Fibroblast of the aortic adventitia (primary cell): ENCODE measurements around the gene CLDND1. TPM values are rescaled to one million over a fixed set of nuclear protein-coding genes. Genes with fewer than 3 reads are reported as not detected.

ENCODE experiments used
- DNase-seq: peaks from one replicate; pipeline ENCODE4 v3.0.0-alpha.2; 2010; ENCODE audit warnings: low read depth
- H3K4me3 ChIP-seq: 2 replicates; pipeline ENCODE4 v1.5.1; 2011; ENCODE audit warnings: low read depth, mild to moderate bottlenecking, control low read depth, low read length, moderate library complexity
- CTCF ChIP-seq: IDR thresholded peaks from 2 replicates; pipeline ENCODE4 v1.5.1; 2011; ENCODE audit warnings: mild to moderate bottlenecking, low read length, control low read depth, inconsistent platforms; ENCODE audit not compliant: insufficient read depth
- total RNA-seq: library from RNA; depleted of rRNA; stranded (reverse); fragments of >200 nt; gene quantifications from 2 replicates; pipeline ENCODE4 v1.2.3, GENCODE V29; 2012; ENCODE audit warnings: low replicate concordance

Gene CLDND1
- total RNA-seq, 1 donor = 88.0 TPM

DNA sequence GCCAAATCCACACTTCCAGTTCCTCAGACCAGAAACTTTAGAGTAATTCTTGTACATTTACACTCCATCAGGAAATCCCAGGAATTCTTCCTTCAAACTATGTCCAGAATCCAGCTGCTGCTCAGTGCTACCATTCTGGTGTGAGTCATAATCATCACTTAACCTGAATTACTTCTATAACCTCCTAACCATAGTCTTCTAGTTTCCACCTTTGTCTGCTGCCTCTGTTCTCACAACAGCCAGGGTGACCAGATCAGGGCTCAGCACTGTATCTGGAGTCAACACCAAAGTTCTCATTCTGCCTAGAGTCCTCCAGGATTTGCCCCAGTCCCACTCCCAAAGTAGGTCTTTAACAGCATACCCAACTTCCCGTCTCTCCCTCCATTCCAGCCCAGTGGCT lies 3.4 kb downstream of the CLDND1 start:
- TF ChIP-seq CTCF = no peak
- peak; percentile 21 for DNase-seq
- no peak overlapping the region for H3K4me3 ChIP-seq

- H3K4me3 ChIP-seq = no peak overlapping the region
- no peak for DNase-seq
- no peak for TF ChIP-seq CTCF
Measured at GRCh38 chr3:98518816-98519215, 3.9 kb downstream of the CLDND1 start.

- no peak for DNase-seq
- no peak overlapping the region for H3K4me3 ChIP-seq
- no peak for TF ChIP-seq CTCF
Measured at GRCh38 chr3:98514948-98515347, 7.8 kb downstream of the CLDND1 start.

DNA sequence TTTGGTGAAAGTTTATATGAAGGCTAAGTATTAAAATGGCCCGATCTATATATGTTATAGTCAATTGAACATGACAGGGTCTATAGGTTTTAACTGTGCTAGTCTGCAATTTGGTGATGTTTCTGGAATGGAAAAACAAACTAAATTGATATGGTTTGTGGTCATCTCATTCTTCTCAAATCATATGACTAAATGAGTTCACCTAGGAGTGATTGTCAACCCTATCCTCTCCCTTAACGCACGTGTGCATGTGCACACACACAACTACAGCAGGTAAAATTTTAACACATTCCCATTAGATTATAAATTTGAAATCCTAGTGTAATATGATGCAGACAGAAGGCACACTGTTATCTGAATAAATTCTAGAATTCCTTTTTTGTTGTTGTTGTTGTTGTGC lies 9.0 kb downstream of the CLDND1 start:
- H3K4me3 ChIP-seq = no peak overlapping the region
- DNase-seq = no peak
- no peak for TF ChIP-seq CTCF

DNA sequence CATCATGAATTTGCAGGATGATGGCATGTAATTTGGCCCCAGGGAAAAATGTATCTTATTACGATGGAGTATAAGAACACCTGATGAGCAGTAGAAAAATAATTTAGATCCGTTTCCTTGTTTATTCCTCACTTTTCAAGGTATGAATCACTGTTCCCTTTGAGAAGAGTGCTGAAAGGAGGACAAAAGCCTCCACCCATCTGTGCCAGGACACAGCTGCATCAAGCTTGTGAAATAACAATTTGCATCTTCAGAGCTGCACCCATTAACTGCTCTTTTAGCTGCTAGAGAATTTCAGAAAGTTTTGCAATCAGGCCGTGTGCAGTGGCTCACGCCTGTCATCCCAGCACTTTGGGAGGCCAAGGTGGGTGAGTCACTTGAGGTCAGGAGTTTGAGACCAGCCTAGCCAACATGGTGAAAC lies 9.6 kb downstream of the CLDND1 start:
- no peak for TF ChIP-seq CTCF
- peak; percentile 55 for DNase-seq

DNA sequence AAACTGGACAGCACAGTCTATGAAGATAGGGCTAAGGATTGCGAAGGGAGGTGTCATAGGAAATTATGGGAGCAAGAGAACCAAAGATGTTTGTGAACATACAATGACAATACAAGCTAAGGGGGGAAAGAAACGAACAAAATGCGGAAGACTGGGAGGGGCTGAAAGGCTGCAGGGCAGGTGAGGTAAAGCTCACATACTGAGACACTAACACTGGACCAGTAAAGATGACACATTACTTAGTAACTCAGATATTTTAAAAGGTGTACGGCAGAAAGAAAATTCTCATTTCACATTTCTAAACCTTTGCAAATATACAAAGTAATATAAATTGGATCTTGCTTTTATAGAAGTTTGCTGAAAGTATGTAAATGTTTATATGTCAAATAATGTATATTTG lies 10.1 kb downstream of the CLDND1 start:
- no peak for TF ChIP-seq CTCF
- no peak overlapping the region for H3K4me3 ChIP-seq
- DNase-seq = no peak

More for the DNA sequence above, 9.6 kb downstream of the CLDND1 start:
- no peak overlapping the region for H3K4me3 ChIP-seq

DNA sequence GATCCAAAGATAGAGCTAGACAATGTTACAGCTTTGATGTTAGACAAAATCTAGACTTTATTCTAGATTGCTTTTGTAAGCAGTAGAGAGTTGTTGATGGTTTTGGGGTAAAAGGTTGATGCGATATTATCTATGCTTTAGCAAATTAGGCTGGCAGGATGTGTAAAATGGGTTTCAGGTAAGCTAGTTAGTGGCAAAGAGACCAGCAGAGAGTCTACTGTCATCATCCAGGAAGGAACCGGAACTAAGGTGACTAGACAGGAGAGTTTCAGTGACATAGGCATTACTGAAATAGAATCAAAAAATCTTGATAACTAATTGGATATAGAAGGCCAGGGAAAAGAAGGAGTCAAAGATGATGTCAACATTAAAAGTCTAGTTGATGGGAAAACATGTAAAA lies 14.1 kb downstream of the CLDND1 start:
- TF ChIP-seq CTCF = no peak
- no peak for DNase-seq
- H3K4me3 ChIP-seq = no peak overlapping the region
